ENCODE data around the gene KCNE2.
"Not testable (repeated sequence)": the region's sequence is repeated elsewhere in the genome, so short reads cannot be mapped to it uniquely, and the experiment has no call there.

KCNE2 gene

GRCh38 chr21:34404742-34405141 lies 40.9 kb downstream of the KCNE2 start:
- H3K27ac ChIP-seq; DNase-seq (ENCODE audit: low read depth, low spot score): not testable (repeated sequence)

GRCh38 chr21:34405686-34406085 lies 41.9 kb downstream of the KCNE2 start:
- H3K27ac ChIP-seq; DNase-seq (ENCODE audit: low read depth, low spot score): not testable (repeated sequence)

- not testable (repeated sequence) for H3K27ac ChIP-seq; DNase-seq (ENCODE audit: low read depth, low spot score)
These were observed 42.3 kb downstream of the KCNE2 start for GRCh38 chr21:34406102-34406501.

GRCh38 chr21:34406676-34407075 lies 42.9 kb downstream of the KCNE2 start:
- H3K27ac ChIP-seq; DNase-seq (ENCODE audit: low read depth, low spot score): not testable (repeated sequence)

- not testable (repeated sequence) for H3K27ac ChIP-seq; DNase-seq (ENCODE audit: low read depth, low spot score)
These were observed 43.5 kb downstream of the KCNE2 start for GRCh38 chr21:34407294-34407693.

- not testable (repeated sequence) for DNase-seq (ENCODE audit: low read depth, low spot score); H3K27ac ChIP-seq
These were observed 53.8 kb downstream of the KCNE2 start for GRCh38 chr21:34417448-34418077.
